ENCODE measurements around the gene KRT35. TPM values are rescaled to one million over a fixed set of nuclear protein-coding genes. Genes with fewer than 3 reads are reported as not detected.

KRT35 gene
- polyA plus RNA-seq, 1 experiment: not detected

- H3K27me3 ChIP-seq (ENCODE audit: control insufficient read depth, insufficient read depth, low read length): no peaks in the 10 kb centered on the region
- ChIA-PET POLR2A (no interaction called here), CTCF (interaction anchor here (1.2 kb wide), 1 partner anchor 14 kb away, joined by 4 read pairs; no protein-coding TSS in a partner anchor)
- no peaks in the 10 kb centered on the region for H3K36me3 ChIP-seq (ENCODE audit: control insufficient read depth, insufficient read depth, low read length)
- H3K4me3 ChIP-seq (ENCODE audit: low read depth, low read length): no peak overlapping the region
- DNase-seq (ENCODE audit: low read depth): no peak
- no peak for TF ChIP-seq CTCF (IDR thresholded peaks at IDR 0.05; ENCODE audit: insufficient read depth, low read depth, low read length)
Observed at GRCh38 chr17:41444186-41444585, 36.8 kb downstream of the KRT35 start.

- H3K4me3 ChIP-seq (ENCODE audit: low read depth, low read length): no peak overlapping the region
- H3K27me3 ChIP-seq (ENCODE audit: control insufficient read depth, insufficient read depth, low read length): no peaks in the 10 kb centered on the region
- no peaks in the 10 kb centered on the region for H3K36me3 ChIP-seq (ENCODE audit: control insufficient read depth, insufficient read depth, low read length)
- TF ChIP-seq CTCF (IDR thresholded peaks at IDR 0.05; ENCODE audit: insufficient read depth, low read depth, low read length): no peak
- peak; percentile 70 for DNase-seq (ENCODE audit: low read depth)
- POLR2A ChIA-PET: interaction anchor here (0.6 kb wide), 1 partner anchor 18 kb away, joined by 3 read pairs; the partner anchor contains the start of gene KRT37
- CTCF ChIA-PET: interaction anchor here (0.7 to 1.2 kb wide), 3 partner anchors 53 to 220 kb away, joined by 3 read pairs; no protein-coding TSS in a partner anchor
Observed at GRCh38 chr17:41442739-41443138, 38.2 kb downstream of the KRT35 start.

- ChIA-PET CTCF (interaction anchor here (1.4 to 1.9 kb wide), 3 partner anchors 109 to 207 kb away, joined by 3 to 6 read pairs (median 4); no protein-coding TSS in a partner anchor), POLR2A (no interaction called here)
- Histone ChIP-seq H3K27me3 (ENCODE audit: control insufficient read depth, insufficient read depth, low read length) (no peaks in the 10 kb centered on the region), H3K4me3 (ENCODE audit: low read depth, low read length) (no peak within 1 kb of the TSS), H3K36me3 (ENCODE audit: control insufficient read depth, insufficient read depth, low read length) (no peaks in the 10 kb centered on the region)
- no peak for DNase-seq (ENCODE audit: low read depth)
- TF ChIP-seq CTCF (IDR thresholded peaks at IDR 0.05; ENCODE audit: insufficient read depth, low read depth, low read length): no peak
Observed at GRCh38 chr17:41440531-41441033, 40.4 kb downstream of the KRT35 start, which contains the start of gene KRT38. TSS of gene KRT38 (minus strand) at chr17:41440983. CDS start at chr17:41440921, 62 bp downstream.

- Histone ChIP-seq H3K27me3 (ENCODE audit: control insufficient read depth, insufficient read depth, low read length) (no peaks in the 10 kb centered on the region), H3K4me3 (ENCODE audit: low read depth, low read length) (no peak overlapping the region), H3K36me3 (ENCODE audit: control insufficient read depth, insufficient read depth, low read length) (no peaks in the 10 kb centered on the region)
- TF ChIP-seq CTCF (IDR thresholded peaks at IDR 0.05; ENCODE audit: insufficient read depth, low read depth, low read length): no peak
- ChIA-PET POLR2A (interaction anchor here (0.7 kb wide), 1 partner anchor 36 kb away, joined by 4 read pairs; no protein-coding TSS in a partner anchor), CTCF (interaction anchor here (0.5 to 1.9 kb wide), 3 partner anchors 109 to 632 kb away, joined by 3 to 6 read pairs (median 5); no protein-coding TSS in a partner anchor)
- no peak for DNase-seq (ENCODE audit: low read depth)
Observed at GRCh38 chr17:41439375-41439774, 41.6 kb downstream of the KRT35 start.

GRCh38 chr17:41437769-41438168, 43.2 kb downstream of the KRT35 start:
- H3K36me3 ChIP-seq (ENCODE audit: control insufficient read depth, insufficient read depth, low read length): no peaks in the 10 kb centered on the region
- TF ChIP-seq CTCF (IDR thresholded peaks at IDR 0.05; ENCODE audit: insufficient read depth, low read depth, low read length): no peak
- no peak for DNase-seq (ENCODE audit: low read depth)
- no peak overlapping the region for H3K4me3 ChIP-seq (ENCODE audit: low read depth, low read length)
- POLR2A ChIA-PET: interaction anchor here (0.7 kb wide), 1 partner anchor 63 kb away, joined by 3 read pairs; no protein-coding TSS in a partner anchor
- H3K27me3 ChIP-seq (ENCODE audit: control insufficient read depth, insufficient read depth, low read length): no peaks in the 10 kb centered on the region
- CTCF ChIA-PET: no interaction called here

Data from BJ (cell line).